Heart left ventricle (tissue), 13 donors: ENCODE results near the gene NDEL1.

Experiments
- CTCF ChIP-seq, 12 donors: fragments of 200-600 bp; sonication (generic) in 4 of 12; IDR thresholded peaks; one replicate each; pipeline versions ENCODE4 v1.5.0 to v1.8.0; 2018 to 2022; ENCODE audit warnings: antibody characterized with exemption in 12 of 12, mild to moderate bottlenecking in 5 of 12
- POLR2A ChIP-seq, 2 donors: fragments of 450-650 bp; IDR thresholded peaks; one replicate each; pipeline ENCODE4 v1.6.1; 2017; ENCODE audit warnings: antibody characterized with exemption in 2 of 2, mild to moderate bottlenecking in 2 of 2, moderate library complexity in 2 of 2
- donor health status: ischemic (EF 13 %, LVEDD 7.1; RV severe dilation, severe dysfunction).
- donor health status: DM: no; HTN: yes; CAD: no.
- donor health status: DM: no; HTN: no; CAD: no.
- donor health status: ischemic (EF 25% LVEDD 6.9; RV normal size, moderate dysfunction).
- donor health status: ischemic (EF 25% LVEDD 5.7; RV mildly dilated, moderate dysfunction).
- donor health status: ischemic (EF 35%, LVEDD 5.7; RV mildly dilated, moderate dysfunction).
- donor health status: nonischemic (EF 11% LVEDD 7.7; RV severe dilation, severe dysfunction).
- donor health status: DM: yes; HTN: yes; CAD: no.
- donor health status: PGD.
- donor health status: ischemic (EF 29% LVEDD 5.4; RV normal size, mild dysfunction).
- donor health status: nonischemic (EF 23%, LVEDD 6.1; RV moderate dilation, normal function).

GRCh38 chr17:8410883-8411238 lies 24.8 kb upstream of the NDEL1 start:
- TF ChIP-seq CTCF (IDR thresholded peaks at IDR 0.05) (no peak), POLR2A (IDR thresholded peaks at IDR 0.05) (no peak)
